Keratinocyte (primary cell): ENCODE data around the gene YLPM1. TPM values are rescaled to one million over a fixed set of nuclear protein-coding genes. Genes with fewer than 3 reads are reported as not detected.

Source experiments
- DNase-seq: peaks from one replicate; pipeline ENCODE4 v3.0.0-alpha.2; 2011; ENCODE audit warnings: low read depth, missing footprints, low spot score
- FAIRE-seq: peaks from 2 replicates; lab custom pipeline; 2011; peaks lifted over from hg19 to GRCh38; lab: Jason Lieb, UNC
- H2AFZ ChIP-seq: 2 replicates; pipeline ENCODE4 v1.6.0; 2012; ENCODE audit warnings: low read length, control low read depth, inconsistent platforms; ENCODE audit not compliant: control insufficient read depth
- H3K27ac ChIP-seq: 2 replicates; pipeline ENCODE4 v1.5.1; 2011; ENCODE audit warnings: low read length; ENCODE audit not compliant: control insufficient read depth, insufficient read depth
- H3K27me3 ChIP-seq: 3 replicates; pipeline ENCODE4 v1.6.0; 2011; ENCODE audit warnings: low read length; ENCODE audit not compliant: control insufficient read depth, insufficient read depth; ENCODE audit errors: extremely low read depth
- H3K36me3 ChIP-seq, 2 experiments: 2 replicates in 1 of 2; 3 replicates in 1 of 2; pipeline ENCODE4 v1.5.1; 2011; ENCODE audit warnings: low read length in 2 of 2, mild to moderate bottlenecking in 1 of 2; ENCODE audit not compliant: control insufficient read depth in 2 of 2, insufficient read depth in 2 of 2; ENCODE audit errors: extremely low read depth in 1 of 2
- H3K4me1 ChIP-seq: 3 replicates; pipeline ENCODE4 v1.5.1; 2011; ENCODE audit warnings: low read length; ENCODE audit not compliant: control insufficient read depth, insufficient read depth; ENCODE audit errors: extremely low read depth
- H3K4me2 ChIP-seq: 3 replicates; pipeline ENCODE4 v1.6.0; 2011; ENCODE audit warnings: low read depth, low read length; ENCODE audit not compliant: control insufficient read depth, insufficient read depth; ENCODE audit errors: extremely low read depth
- H3K4me3 ChIP-seq, 3 experiments: fragments of 200-600 bp in 1 of 3; sonication (generic) in 1 of 3; 2 replicates in 2 of 3; 3 replicates in 1 of 3; pipeline ENCODE4 v1.5.1; 2011 to 2016; ENCODE audit warnings: low read length in 3 of 3, mild to moderate bottlenecking in 3 of 3, control low read depth in 2 of 3, inconsistent platforms in 1 of 3, low read depth in 1 of 3, mixed read lengths in 1 of 3, mixed run types in 1 of 3, moderate library complexity in 1 of 3; ENCODE audit not compliant: control insufficient read depth in 2 of 3, insufficient read depth in 2 of 3; ENCODE audit errors: extremely low read depth in 1 of 3
- H3K79me2 ChIP-seq: 2 replicates; pipeline ENCODE4 v1.6.0; 2012; ENCODE audit warnings: low read length; ENCODE audit not compliant: control insufficient read depth, insufficient read depth
- H3K9ac ChIP-seq: 3 replicates; pipeline ENCODE4 v1.6.0; 2011; ENCODE audit warnings: low read length; ENCODE audit not compliant: control insufficient read depth, insufficient read depth; ENCODE audit errors: extremely low read depth
- H3K9me1 ChIP-seq: 3 replicates; pipeline ENCODE4 v1.6.0; 2011; ENCODE audit warnings: low read length; ENCODE audit not compliant: control insufficient read depth, insufficient read depth; ENCODE audit errors: extremely low read depth
- H3K9me3 ChIP-seq: 2 replicates; pipeline ENCODE4 v1.5.1; 2012; ENCODE audit warnings: low read depth, low read length; ENCODE audit not compliant: control insufficient read depth
- H4K20me1 ChIP-seq: 3 replicates; pipeline ENCODE4 v1.6.0; 2011; ENCODE audit warnings: low read length; ENCODE audit not compliant: control insufficient read depth, insufficient read depth; ENCODE audit errors: extremely low read depth
- EZH2 ChIP-seq: IDR thresholded peaks from one replicate; pipeline ENCODE4 v1.6.1; 2012; ENCODE audit warnings: inconsistent platforms, mild to moderate bottlenecking, low read length, moderate library complexity
- dilution Hi-C: fragments of 300-500 bp; cut with MboI; formaldehyde crosslinking; loops from one replicate; pipeline ENCODE4 v1.7.0; 2020; ENCODE audit warnings: low sequenced_read_pairs; ENCODE audit not compliant: extremely low pct_ligation_motif_present
- polyA plus RNA-seq, 5 experiments: library from polyadenylated mRNA; depleted of rRNA in 3 of 5; stranded (reverse) in 3 of 5; stranded (forward) in 1 of 5; unstranded in 1 of 5; fragments of >200 nt; gene quantifications; 1 replicate in 1 of 5; 2 replicates in 3 of 5; 3 replicates in 1 of 5; pipeline versions ENCODE4 v1.2.1 to v1.2.3, GENCODE V29; 2011 to 2012; ENCODE audit warnings: missing spikeins in 2 of 5, low read depth in 1 of 5, low replicate concordance in 1 of 5
- TF ChIP-seq, protein P1 (sequence below), 3 experiments: IDR thresholded peaks in 1 of 3; conservative IDR thresholded peaks in 1 of 3; optimal IDR thresholded peaks in 1 of 3; 2 replicates in 2 of 3; 3 replicates in 1 of 3; pipeline versions ENCODE3 to v1.5.1; 2011; ENCODE audit warnings: low read length in 3 of 3, mild to moderate bottlenecking in 3 of 3, moderate library complexity in 2 of 3, control low read depth in 1 of 3, inconsistent platforms in 1 of 3; ENCODE audit not compliant: insufficient read depth in 2 of 3; ENCODE audit errors: extremely low read depth in 1 of 3

Gene YLPM1
- polyA plus RNA-seq, 1 donor (not counting 4 experiments of a cell fraction or from before 2014, with no cell fraction given) = 10.0 TPM

DNA sequence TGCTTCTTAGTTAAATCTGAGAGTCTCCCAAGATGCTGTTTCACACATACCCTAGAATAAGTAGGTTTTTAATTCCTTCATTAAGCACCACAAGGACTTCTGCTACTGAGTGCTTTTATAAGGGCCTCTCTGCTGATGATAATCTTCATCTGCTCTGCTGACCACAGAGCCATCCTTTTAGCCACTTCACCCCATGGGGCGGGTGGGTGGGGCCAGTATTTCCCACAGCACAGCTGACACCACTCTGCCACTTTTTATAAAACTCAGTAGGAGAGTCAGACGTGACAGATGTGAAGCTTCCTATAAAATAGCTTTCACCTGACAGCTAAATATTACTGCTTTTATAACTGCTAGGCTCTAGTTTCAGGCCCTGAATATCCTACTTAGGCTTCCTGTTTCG lies 29.9 kb upstream of the YLPM1 start:
- Histone ChIP-seq H3K4me3 (no peak overlapping the region), H3K9me3 (no peaks in the 10 kb centered on the region), H3K27ac (no peak overlapping the region), H3K9me1 (no peaks in the 10 kb centered on the region), H4K20me1 (no peaks in the 10 kb centered on the region), H3K4me2 (no peak overlapping the region), H3K4me1 (no peaks in the 10 kb centered on the region), H3K9ac (no peak overlapping the region), H3K27me3 (no peaks in the 10 kb centered on the region), H3K79me2 (no peaks in the 10 kb centered on the region), H3K36me3 (peaks cover 0 to 4% of the 10 kb centered on the region in 2 experiments), H2AFZ (no peak overlapping the region)
- DNase-seq = no peak
- TF ChIP-seq, protein P1, sequence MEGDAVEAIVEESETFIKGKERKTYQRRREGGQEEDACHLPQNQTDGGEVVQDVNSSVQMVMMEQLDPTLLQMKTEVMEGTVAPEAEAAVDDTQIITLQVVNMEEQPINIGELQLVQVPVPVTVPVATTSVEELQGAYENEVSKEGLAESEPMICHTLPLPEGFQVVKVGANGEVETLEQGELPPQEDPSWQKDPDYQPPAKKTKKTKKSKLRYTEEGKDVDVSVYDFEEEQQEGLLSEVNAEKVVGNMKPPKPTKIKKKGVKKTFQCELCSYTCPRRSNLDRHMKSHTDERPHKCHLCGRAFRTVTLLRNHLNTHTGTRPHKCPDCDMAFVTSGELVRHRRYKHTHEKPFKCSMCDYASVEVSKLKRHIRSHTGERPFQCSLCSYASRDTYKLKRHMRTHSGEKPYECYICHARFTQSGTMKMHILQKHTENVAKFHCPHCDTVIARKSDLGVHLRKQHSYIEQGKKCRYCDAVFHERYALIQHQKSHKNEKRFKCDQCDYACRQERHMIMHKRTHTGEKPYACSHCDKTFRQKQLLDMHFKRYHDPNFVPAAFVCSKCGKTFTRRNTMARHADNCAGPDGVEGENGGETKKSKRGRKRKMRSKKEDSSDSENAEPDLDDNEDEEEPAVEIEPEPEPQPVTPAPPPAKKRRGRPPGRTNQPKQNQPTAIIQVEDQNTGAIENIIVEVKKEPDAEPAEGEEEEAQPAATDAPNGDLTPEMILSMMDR (optimal IDR thresholded peaks at IDR 0.05 in 1 of 3, IDR thresholded peaks at IDR 0.05 in 1 of 3, conservative IDR thresholded peaks at IDR 0.05 in 1 of 3; ENCODE audit: extremely low read depth in 1 of 3, insufficient read depth in 2 of 3, low read length in 3 of 3) = no peak
- TF ChIP-seq EZH2 = no peak
- FAIRE-seq = no peak
- dilution Hi-C loops = no loop called here

DNA sequence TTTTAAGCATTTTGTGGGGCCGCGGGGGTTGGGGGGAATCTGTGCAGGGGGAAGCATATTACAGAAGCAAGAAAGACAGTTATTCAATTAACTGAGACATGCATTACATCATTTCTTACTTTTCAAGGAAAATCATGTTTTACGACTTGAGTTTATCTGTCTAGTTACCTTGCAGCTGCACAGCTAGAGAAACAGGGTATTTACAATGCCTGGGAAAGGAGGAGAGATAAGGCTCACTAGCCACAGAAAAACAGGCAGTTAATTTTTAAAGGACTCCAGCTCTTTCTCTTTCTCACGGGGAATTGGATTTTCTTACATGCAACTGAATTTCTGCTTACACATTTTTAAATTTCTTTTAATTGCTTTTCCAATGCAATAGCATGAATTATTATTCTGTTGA lies 28.0 kb upstream of the YLPM1 start:
- DNase-seq (no peak), FAIRE-seq (no peak)
- Histone ChIP-seq H3K9me3 (no peaks in the 10 kb centered on the region), H3K9ac (no peak overlapping the region), H3K4me2 (no peak overlapping the region), H3K4me3 (no peak overlapping the region), H3K27me3 (no peaks in the 10 kb centered on the region), H3K4me1 (no peaks in the 10 kb centered on the region), H3K36me3 (peaks cover 0 to 4% of the 10 kb centered on the region in 2 experiments), H2AFZ (no peak overlapping the region), H3K9me1 (no peaks in the 10 kb centered on the region), H3K79me2 (no peaks in the 10 kb centered on the region), H4K20me1 (no peaks in the 10 kb centered on the region), H3K27ac (no peak overlapping the region)
- dilution Hi-C loops = no loop called here
- TF ChIP-seq, protein P1 (optimal IDR thresholded peaks at IDR 0.05 in 1 of 3, IDR thresholded peaks at IDR 0.05 in 1 of 3, conservative IDR thresholded peaks at IDR 0.05 in 1 of 3; ENCODE audit: extremely low read depth in 1 of 3, insufficient read depth in 2 of 3, low read length in 3 of 3) = no peak
- TF ChIP-seq EZH2 = no peak
